Measurements from ENCODE around the gene OR52E5.

OR52E5 gene

DNA sequence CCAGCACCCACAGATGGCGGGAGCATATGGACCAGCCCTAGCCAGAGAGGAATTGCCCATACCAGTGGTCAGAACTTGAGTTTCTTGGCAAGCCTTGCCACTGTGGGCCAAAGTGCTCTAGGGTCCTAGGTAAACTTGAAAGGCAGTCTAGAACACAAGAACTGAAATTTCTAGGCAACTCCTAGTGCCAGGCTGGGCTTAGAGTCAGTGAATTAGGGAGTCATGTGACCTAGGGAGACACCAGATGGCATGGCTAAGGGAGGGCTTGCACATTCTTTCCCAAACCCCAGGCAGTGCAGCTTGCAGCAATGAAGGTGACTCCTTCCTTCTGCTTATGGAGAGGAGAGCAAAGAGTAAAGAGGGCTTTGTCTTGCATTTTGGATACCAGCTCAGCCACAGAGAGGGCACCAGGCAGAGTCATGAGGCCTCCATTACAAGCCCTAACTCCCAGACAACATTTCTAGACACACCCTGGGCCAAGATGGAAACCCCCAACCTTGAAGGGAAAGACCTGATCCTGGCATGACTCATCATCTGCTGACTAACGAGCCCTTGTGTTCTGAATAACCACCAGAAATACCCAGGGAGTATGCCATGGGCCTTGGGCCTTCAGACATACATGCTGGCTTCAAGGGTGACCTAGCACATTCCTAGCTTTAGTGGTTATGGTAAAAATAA, 29.9 kb downstream of the OR52E5 start:
- DNase-seq (ENCODE audit: low read depth), result no peak
- TF ChIP-seq, protein P1, sequence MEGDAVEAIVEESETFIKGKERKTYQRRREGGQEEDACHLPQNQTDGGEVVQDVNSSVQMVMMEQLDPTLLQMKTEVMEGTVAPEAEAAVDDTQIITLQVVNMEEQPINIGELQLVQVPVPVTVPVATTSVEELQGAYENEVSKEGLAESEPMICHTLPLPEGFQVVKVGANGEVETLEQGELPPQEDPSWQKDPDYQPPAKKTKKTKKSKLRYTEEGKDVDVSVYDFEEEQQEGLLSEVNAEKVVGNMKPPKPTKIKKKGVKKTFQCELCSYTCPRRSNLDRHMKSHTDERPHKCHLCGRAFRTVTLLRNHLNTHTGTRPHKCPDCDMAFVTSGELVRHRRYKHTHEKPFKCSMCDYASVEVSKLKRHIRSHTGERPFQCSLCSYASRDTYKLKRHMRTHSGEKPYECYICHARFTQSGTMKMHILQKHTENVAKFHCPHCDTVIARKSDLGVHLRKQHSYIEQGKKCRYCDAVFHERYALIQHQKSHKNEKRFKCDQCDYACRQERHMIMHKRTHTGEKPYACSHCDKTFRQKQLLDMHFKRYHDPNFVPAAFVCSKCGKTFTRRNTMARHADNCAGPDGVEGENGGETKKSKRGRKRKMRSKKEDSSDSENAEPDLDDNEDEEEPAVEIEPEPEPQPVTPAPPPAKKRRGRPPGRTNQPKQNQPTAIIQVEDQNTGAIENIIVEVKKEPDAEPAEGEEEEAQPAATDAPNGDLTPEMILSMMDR (IDR thresholded peaks at IDR 0.05; ENCODE audit: low read length, missing control alignments), result no peak

DNA sequence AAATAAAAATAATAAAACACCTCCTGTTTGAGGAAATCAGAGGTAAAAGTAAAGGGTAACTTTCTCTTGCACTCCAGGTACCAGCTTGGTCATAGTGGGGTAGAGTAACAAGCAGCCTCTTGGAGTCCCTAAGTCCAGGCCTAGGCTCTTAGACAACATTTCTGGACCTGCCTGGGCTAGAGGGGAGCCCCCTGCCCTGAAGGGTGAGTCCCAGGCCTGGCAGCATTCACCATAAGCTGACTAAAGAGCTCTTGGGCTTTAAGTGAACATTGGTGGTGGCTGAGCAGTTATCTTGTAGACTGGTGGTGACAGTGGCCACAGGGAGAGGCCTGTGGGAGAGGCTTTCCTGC, 30.4 kb downstream of the OR52E5 start:
- TF ChIP-seq, protein P1 (IDR thresholded peaks at IDR 0.05; ENCODE audit: low read length, missing control alignments), result no peak
- DNase-seq (ENCODE audit: low read depth), result no peak
- no peak overlapping the region for H3K4me3 ChIP-seq (replicated peaks; ENCODE audit: low read depth, low read length)

More for the DNA sequence above, 29.9 kb downstream of the OR52E5 start:
- H3K4me3 ChIP-seq (replicated peaks; ENCODE audit: low read depth, low read length), result no peak overlapping the region

DNA sequence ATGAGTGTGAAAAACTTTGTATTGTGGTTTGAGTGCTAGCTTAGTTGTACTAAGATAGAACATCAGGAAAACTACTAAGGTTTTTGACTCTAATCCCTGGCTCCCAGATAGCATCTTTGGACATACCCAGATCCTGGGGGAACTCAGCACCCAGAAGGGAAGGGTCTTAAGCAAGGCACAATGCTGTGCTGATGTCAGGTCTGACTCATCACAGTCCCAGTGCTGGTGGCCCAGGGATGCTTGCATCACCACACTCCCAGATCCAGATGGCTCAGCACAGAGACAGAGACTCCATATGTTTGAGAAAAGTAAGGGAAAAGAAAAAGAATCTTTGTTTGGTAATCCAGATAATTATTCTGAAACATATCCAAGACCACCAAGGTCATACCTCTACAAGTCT, 30.8 kb downstream of the OR52E5 start:
- no peak overlapping the region for H3K4me3 ChIP-seq (replicated peaks; ENCODE audit: low read depth, low read length)
- TF ChIP-seq, protein P1 (IDR thresholded peaks at IDR 0.05; ENCODE audit: low read length, missing control alignments), result no peak
- no peak for DNase-seq (ENCODE audit: low read depth)

DNA sequence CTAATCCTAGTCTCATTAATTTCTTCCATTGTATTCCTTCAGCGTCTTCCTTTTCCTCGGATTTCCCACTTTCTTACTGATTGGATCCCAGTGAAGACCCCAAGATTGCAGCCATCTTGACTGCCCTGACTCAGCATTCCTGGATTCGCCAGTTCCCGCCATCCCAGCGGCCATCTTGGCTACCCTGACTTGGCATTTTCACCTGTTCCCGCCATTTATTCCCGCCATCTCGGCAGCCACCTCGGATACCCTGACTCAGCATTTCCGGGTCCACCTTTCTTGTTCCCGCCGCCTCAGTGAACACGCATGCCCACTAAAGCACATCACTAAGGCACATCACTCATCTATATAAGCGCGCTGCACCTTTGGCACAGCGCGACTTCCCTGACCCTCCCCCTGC, 35.3 kb downstream of the OR52E5 start:
- TF ChIP-seq, protein P1 (IDR thresholded peaks at IDR 0.05; ENCODE audit: low read length, missing control alignments), result no peak
- H3K4me3 ChIP-seq (replicated peaks; ENCODE audit: low read depth, low read length), result no peak overlapping the region
- DNase-seq (ENCODE audit: low read depth), result no peak

DNA sequence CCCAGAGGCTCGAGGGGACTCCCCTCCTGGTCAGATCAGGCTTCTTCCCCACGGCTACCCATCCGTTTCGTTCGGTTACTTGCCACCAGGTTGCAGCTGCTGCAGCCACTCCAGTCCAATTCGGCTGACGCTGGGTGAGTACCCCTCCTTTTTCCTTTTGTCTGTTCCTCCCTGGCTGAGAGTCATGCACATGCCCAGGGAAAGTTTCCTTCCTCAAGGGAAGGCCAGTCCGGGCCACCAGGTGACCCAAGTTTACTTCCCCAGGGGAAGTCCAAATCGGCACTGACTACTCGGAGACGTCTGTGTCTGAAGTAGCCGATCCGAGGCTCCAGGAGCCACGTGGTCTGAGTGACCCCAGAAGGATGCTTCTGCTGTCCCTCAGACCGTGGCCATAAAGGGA, 35.8 kb downstream of the OR52E5 start:
- no peak for DNase-seq (ENCODE audit: low read depth)
- TF ChIP-seq, protein P1 (IDR thresholded peaks at IDR 0.05; ENCODE audit: low read length, missing control alignments), result no peak

DNA sequence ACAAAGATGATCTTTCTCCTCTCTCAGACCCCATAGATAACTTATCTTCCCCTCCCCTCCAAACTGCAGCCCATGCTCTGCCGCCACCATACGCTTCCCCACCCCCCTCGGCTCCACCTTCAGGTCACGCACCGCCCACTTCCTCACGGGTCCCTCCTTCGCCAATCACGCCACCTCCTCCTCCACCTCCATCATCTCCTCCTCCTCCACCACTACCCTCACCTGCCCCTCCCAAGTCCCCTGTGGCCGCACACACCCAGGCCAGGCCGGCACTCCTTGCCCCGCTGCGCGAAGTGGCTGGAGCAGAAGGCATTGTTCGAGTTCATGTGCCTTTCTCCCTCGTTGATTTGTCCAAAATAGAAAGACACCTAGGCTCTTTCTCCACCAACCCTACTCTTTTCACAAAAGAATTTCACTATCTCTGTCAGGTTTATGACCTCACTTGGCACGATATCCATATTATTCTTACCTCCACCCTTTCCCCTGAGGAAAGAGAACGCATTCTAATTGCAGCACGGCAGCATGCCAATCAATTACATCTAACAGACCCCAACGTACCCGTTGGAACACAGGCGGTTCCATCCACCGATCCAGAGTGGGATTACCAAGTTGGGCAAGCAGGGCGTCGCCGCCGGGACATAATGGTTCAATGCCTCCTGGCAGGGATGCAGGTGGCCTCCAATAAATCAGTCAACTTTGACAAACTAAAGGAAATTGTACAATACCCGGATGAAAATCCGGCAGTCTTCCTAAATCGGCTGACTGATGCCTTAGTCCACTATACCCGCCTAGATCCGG, 36.8 kb downstream of the OR52E5 start:
- no peak overlapping the region for H3K4me3 ChIP-seq (replicated peaks; ENCODE audit: low read depth, low read length)
- TF ChIP-seq, protein P1 (IDR thresholded peaks at IDR 0.05; ENCODE audit: low read length, missing control alignments), result no peak
- DNase-seq (ENCODE audit: low read depth), result no peak

More for the DNA sequence above, 35.8 kb downstream of the OR52E5 start:
- H3K4me3 ChIP-seq (replicated peaks; ENCODE audit: low read depth, low read length), result no peak overlapping the region
